Neural progenitor cell (in vitro differentiated cells): Measurements from ENCODE around the gene ARHGAP42. TPM values are rescaled to one million over a fixed set of nuclear protein-coding genes. Genes with fewer than 3 reads are reported as not detected.

ENCODE experiments used
- DNase-seq: peaks from one replicate; pipeline ENCODE4 v3.0.0-alpha.2; 2016; ENCODE audit warnings: low spot score
- H2AFZ ChIP-seq: fragments of 200-600 bp; sonication (generic); replicated peaks from 2 replicates; pipeline ENCODE4 v1.6.1; 2016; ENCODE audit warnings: antibody characterized with exemption
- H3F3A ChIP-seq: fragments of 200-600 bp; sonication (generic); 2 replicates; pipeline ENCODE4 v1.6.1; 2016; ENCODE audit warnings: antibody characterized with exemption, low read depth
- H3K27ac ChIP-seq: fragments of 200-600 bp; sonication (generic); 2 replicates; pipeline ENCODE4 v1.5.1; 2016; ENCODE audit warnings: mild to moderate bottlenecking
- H3K27me3 ChIP-seq: fragments of 200-600 bp; sonication (generic); 2 replicates; pipeline ENCODE4 v1.6.1; 2016; ENCODE audit warnings: mild to moderate bottlenecking, moderate library complexity
- H3K36me3 ChIP-seq: fragments of 200-600 bp; sonication (generic); 2 replicates; pipeline ENCODE4 v1.5.1; 2016
- H3K4me1 ChIP-seq: fragments of 200-600 bp; sonication (generic); 2 replicates; pipeline ENCODE4 v1.6.1; 2016; ENCODE audit warnings: mixed run types
- H3K4me2 ChIP-seq: fragments of 200-600 bp; sonication (generic); 2 replicates; pipeline ENCODE4 v1.6.1; 2016
- H3K4me3 ChIP-seq: fragments of 200-600 bp; sonication (generic); 2 replicates; pipeline ENCODE4 v1.5.1; 2016
- H3K79me2 ChIP-seq: fragments of 200-600 bp; sonication (generic); 2 replicates; pipeline ENCODE4 v1.6.1; 2016; ENCODE audit warnings: low read depth
- H3K9ac ChIP-seq: fragments of 200-600 bp; sonication (generic); 2 replicates; pipeline ENCODE4 v1.6.1; 2016
- H3K9me3 ChIP-seq: fragments of 200-600 bp; sonication (generic); 2 replicates; pipeline ENCODE4 v1.5.1; 2016; ENCODE audit warnings: low read depth
- H4K20me1 ChIP-seq: fragments of 200-600 bp; sonication (generic); 2 replicates; pipeline ENCODE4 v1.6.1; 2016; ENCODE audit warnings: low read depth
- H3K27ac Mint-ChIP-seq: 3 replicates; pipeline ENCODE4 v1.8.0; 2021; ENCODE audit warnings: mixed read lengths
- H3K27me3 Mint-ChIP-seq: 2 replicates; pipeline ENCODE4 v1.8.0; 2022; ENCODE audit warnings: low read depth, mild to moderate bottlenecking, inconsistent platforms, moderate library complexity, mixed read lengths; ENCODE audit not compliant: insufficient read depth
- H3K36me3 Mint-ChIP-seq: 3 replicates; pipeline ENCODE4 v1.8.0; 2021; ENCODE audit warnings: mixed read lengths
- H3K4me1 Mint-ChIP-seq: 3 replicates; pipeline ENCODE4 v1.8.0; 2021; ENCODE audit warnings: mixed read lengths
- H3K4me3 Mint-ChIP-seq: 3 replicates; pipeline ENCODE4 v1.8.0; 2021; ENCODE audit warnings: mild to moderate bottlenecking, moderate library complexity, mixed read lengths
- H3K9me3 Mint-ChIP-seq: 3 replicates; pipeline ENCODE4 v1.8.0; 2020; ENCODE audit warnings: mixed read lengths
- EZH2 ChIP-seq: fragments of 200-600 bp; sonication (generic); IDR thresholded peaks from 2 replicates; pipeline ENCODE4 v1.6.1; 2017; ENCODE audit warnings: antibody characterized with exemption, mild to moderate bottlenecking, moderate library complexity
- EZH2phosphoT487 ChIP-seq: fragments of 200-600 bp; sonication (generic); IDR thresholded peaks from 2 replicates; pipeline ENCODE4 v1.6.1; 2017; ENCODE audit warnings: antibody characterized with exemption
- total RNA-seq: library from RNA; depleted of rRNA; stranded (reverse); fragments of >200 nt; gene quantifications from 2 replicates; pipeline ENCODE4 v1.2.3, GENCODE V29; 2015; ENCODE audit warnings: low replicate concordance
- TF ChIP-seq, protein P1 (sequence below): fragments of 200-600 bp; sonication (generic); IDR thresholded peaks from 2 replicates; pipeline ENCODE4 v1.5.1; 2017; ENCODE audit warnings: antibody characterized with exemption, mild to moderate bottlenecking

The ARHGAP42 gene
- total RNA-seq, 1 donor from 2014 or later: 31.0 TPM

GRCh38 chr11:100738701-100739270 lies 51.7 kb downstream of the ARHGAP42 start:
- no peak for DNase-seq
- H3K79me2 ChIP-seq: peaks cover 28% of the 10 kb centered on the region
- H3K4me1 Mint-ChIP-seq: peaks cover 28% of the 10 kb centered on the region
- no peak overlapping the region for H3K27ac Mint-ChIP-seq
- H3K27me3 Mint-ChIP-seq: no peaks in the 10 kb centered on the region
- H3K4me3 ChIP-seq: no peak overlapping the region
- H4K20me1 ChIP-seq: no peaks in the 10 kb centered on the region
- H3K27ac ChIP-seq: no peak overlapping the region
- no peaks in the 10 kb centered on the region for H3K36me3 Mint-ChIP-seq
- TF ChIP-seq EZH2 (no peak), EZH2phosphoT487 (no peak)
- TF ChIP-seq, protein P1, sequence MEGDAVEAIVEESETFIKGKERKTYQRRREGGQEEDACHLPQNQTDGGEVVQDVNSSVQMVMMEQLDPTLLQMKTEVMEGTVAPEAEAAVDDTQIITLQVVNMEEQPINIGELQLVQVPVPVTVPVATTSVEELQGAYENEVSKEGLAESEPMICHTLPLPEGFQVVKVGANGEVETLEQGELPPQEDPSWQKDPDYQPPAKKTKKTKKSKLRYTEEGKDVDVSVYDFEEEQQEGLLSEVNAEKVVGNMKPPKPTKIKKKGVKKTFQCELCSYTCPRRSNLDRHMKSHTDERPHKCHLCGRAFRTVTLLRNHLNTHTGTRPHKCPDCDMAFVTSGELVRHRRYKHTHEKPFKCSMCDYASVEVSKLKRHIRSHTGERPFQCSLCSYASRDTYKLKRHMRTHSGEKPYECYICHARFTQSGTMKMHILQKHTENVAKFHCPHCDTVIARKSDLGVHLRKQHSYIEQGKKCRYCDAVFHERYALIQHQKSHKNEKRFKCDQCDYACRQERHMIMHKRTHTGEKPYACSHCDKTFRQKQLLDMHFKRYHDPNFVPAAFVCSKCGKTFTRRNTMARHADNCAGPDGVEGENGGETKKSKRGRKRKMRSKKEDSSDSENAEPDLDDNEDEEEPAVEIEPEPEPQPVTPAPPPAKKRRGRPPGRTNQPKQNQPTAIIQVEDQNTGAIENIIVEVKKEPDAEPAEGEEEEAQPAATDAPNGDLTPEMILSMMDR: no peak
- peaks cover 49% of the 10 kb centered on the region for H3K4me1 ChIP-seq
- no peaks in the 10 kb centered on the region for H3K27me3 ChIP-seq
- H3K4me2 ChIP-seq: peak overlapping the region; percentile 23
- H3K36me3 ChIP-seq: no peaks in the 10 kb centered on the region
- H3K4me3 Mint-ChIP-seq: no peak overlapping the region
- peaks cover 30% of the 10 kb centered on the region for H3F3A ChIP-seq
- H3K9me3 ChIP-seq: no peaks in the 10 kb centered on the region
- no peaks in the 10 kb centered on the region for H3K9me3 Mint-ChIP-seq
- no peak overlapping the region for H2AFZ ChIP-seq
- no peak overlapping the region for H3K9ac ChIP-seq

GRCh38 chr11:100739666-100740065 lies 52.6 kb downstream of the ARHGAP42 start:
- Histone ChIP-seq H3K4me2 (peak overlapping the region; percentile 23), H3K4me3 (no peak overlapping the region)

DNA sequence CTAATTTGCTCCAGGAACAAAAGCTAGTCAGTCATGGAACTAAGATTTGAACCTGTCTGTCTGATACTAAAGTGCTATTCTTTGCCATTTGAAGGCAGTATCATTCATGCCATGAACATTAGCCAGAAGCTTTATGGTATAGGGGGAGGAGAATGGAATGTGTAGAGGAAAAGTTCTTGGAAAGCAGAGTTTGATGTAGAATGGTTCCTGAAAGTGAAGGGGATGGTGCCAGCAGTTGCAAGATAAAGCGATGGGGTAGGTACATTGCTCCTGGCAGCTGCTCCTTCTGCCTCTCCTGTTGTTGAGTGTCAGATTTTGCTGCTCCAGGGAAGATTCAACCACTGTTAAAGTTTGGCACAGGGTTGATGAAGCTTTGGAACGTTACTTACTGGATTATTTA lies 53.4 kb downstream of the ARHGAP42 start:
- peaks cover 3% of the 10 kb centered on the region for H3K9me3 Mint-ChIP-seq
- peak overlapping the region; percentile 23 for H3K4me2 ChIP-seq
- H4K20me1 ChIP-seq: no peaks in the 10 kb centered on the region
- H3K9ac ChIP-seq: no peak overlapping the region
- no peak overlapping the region for H3K27ac Mint-ChIP-seq
- peaks cover 28% of the 10 kb centered on the region for H3K4me1 Mint-ChIP-seq
- no peak for DNase-seq
- no peaks in the 10 kb centered on the region for H3K27me3 ChIP-seq
- H3K4me3 ChIP-seq: no peak overlapping the region
- H3K36me3 ChIP-seq: no peaks in the 10 kb centered on the region
- no peaks in the 10 kb centered on the region for H3K36me3 Mint-ChIP-seq
- H3K79me2 ChIP-seq: peaks cover 36% of the 10 kb centered on the region
- H3K4me1 ChIP-seq: peaks cover 49% of the 10 kb centered on the region
- TF ChIP-seq, protein P1: no peak
- no peak for TF ChIP-seq EZH2phosphoT487
- no peak for TF ChIP-seq EZH2
- H3F3A ChIP-seq: peaks cover 30% of the 10 kb centered on the region
- H3K4me3 Mint-ChIP-seq: no peak overlapping the region
- no peaks in the 10 kb centered on the region for H3K9me3 ChIP-seq
- no peak overlapping the region for H3K27ac ChIP-seq
- H3K27me3 Mint-ChIP-seq: no peaks in the 10 kb centered on the region
- H2AFZ ChIP-seq: peak overlapping the region; percentile 35

More at GRCh38 chr11:100739666-100740065, 52.6 kb downstream of the ARHGAP42 start:
- Histone ChIP-seq H4K20me1 (no peaks in the 10 kb centered on the region), H3K27me3 (no peaks in the 10 kb centered on the region), H3K9me3 (no peaks in the 10 kb centered on the region), H3K36me3 (no peaks in the 10 kb centered on the region), H3K79me2 (peaks cover 34% of the 10 kb centered on the region), H3K27ac (no peak overlapping the region), H3K9ac (no peak overlapping the region), H2AFZ (no peak overlapping the region), H3K4me1 (peaks cover 49% of the 10 kb centered on the region), H3F3A (peaks cover 30% of the 10 kb centered on the region)
- H3K4me1 Mint-ChIP-seq: peaks cover 28% of the 10 kb centered on the region
- H3K4me3 Mint-ChIP-seq: no peak overlapping the region
- H3K36me3 Mint-ChIP-seq: no peaks in the 10 kb centered on the region
- TF ChIP-seq, protein P1: no peak
- TF ChIP-seq EZH2 (no peak), EZH2phosphoT487 (no peak)
- H3K27me3 Mint-ChIP-seq: no peaks in the 10 kb centered on the region
- peaks cover 3% of the 10 kb centered on the region for H3K9me3 Mint-ChIP-seq
- peak; percentile 36 for DNase-seq
- peak overlapping the region; percentile 84 for H3K27ac Mint-ChIP-seq
